Measurements from ENCODE around the gene CCR2. TPM values are rescaled to one million over a fixed set of nuclear protein-coding genes. Genes with fewer than 3 reads are reported as not detected.
"Not testable (repeated sequence)": the region's sequence is repeated elsewhere in the genome, so short reads cannot be mapped to it uniquely, and the experiment has no call there.

CCR2 gene
- total and polyA plus RNA-seq, 12 donors: 0.30 to 5.6 (median 0.80) TPM

- TF ChIP-seq POLR2A (IDR thresholded peaks at IDR 0.05): no peak
- TF ChIP-seq CTCF (IDR thresholded peaks at IDR 0.05): no peak
- Histone ChIP-seq H3K9me3 (replicated peaks in 1 of 3) (no peaks in the 10 kb centered on the region), H3K4me3 (no peak overlapping the region), H3K27ac (no peak overlapping the region), H3K36me3 (replicated peaks in 1 of 2) (no peaks in the 10 kb centered on the region), H3K27me3 (peaks cover 2% of the 10 kb centered on the region), H3K4me1 (replicated peaks in 1 of 2) (no peaks in the 10 kb centered on the region)
- intact Hi-C loops (cut with DNase I): loop anchor here in 1 of 2 donors (10.0 kb wide), 1 partner anchor 449 kb away; no protein-coding TSS in a partner anchor
- 57 to 71% (median 60%) methylated on average over 5 of the region's 5 CpGs for WGBS, 4 donors
- no peak for DNase-seq
These were observed 30.0 kb downstream of the CCR2 start for GRCh38 chr3:46383951-46384330.

- Histone ChIP-seq H3K27ac (no peak overlapping the region), H3K36me3 (replicated peaks in 1 of 2) (no peaks in the 10 kb centered on the region), H3K9me3 (replicated peaks in 1 of 3) (no peaks in the 10 kb centered on the region), H3K4me1 (replicated peaks in 1 of 2) (no peaks in the 10 kb centered on the region), H3K4me3 (no peak overlapping the region), H3K27me3 (peaks cover 6% of the 10 kb centered on the region)
- TF ChIP-seq POLR2A (IDR thresholded peaks at IDR 0.05) (no peak), CTCF (IDR thresholded peaks at IDR 0.05) (no peak)
- DNase-seq: no peak
- intact Hi-C loops (cut with DNase I): loop anchor here in 1 of 2 donors (10.0 kb wide), 1 partner anchor 451 kb away; no protein-coding TSS in a partner anchor
- 18 to 31% (median 24%) methylated on average over 4 of the region's 4 CpGs for WGBS, 4 donors
These were observed 32.3 kb downstream of the CCR2 start for GRCh38 chr3:46386205-46386604.

GRCh38 chr3:46388847-46389246, 34.9 kb downstream of the CCR2 start:
- 76 to 91% (median 85%) methylated on average over 4 of the region's 4 CpGs for WGBS, 4 donors
- not testable (repeated sequence) for H3K4me1 ChIP-seq (replicated peaks in 1 of 2); H3K36me3 ChIP-seq (replicated peaks in 1 of 2); DNase-seq; H3K4me3 ChIP-seq; H3K27me3 ChIP-seq; H3K9me3 ChIP-seq (replicated peaks in 1 of 3); H3K27ac ChIP-seq
- intact Hi-C loops (cut with DNase I): loop anchor here in 1 of 2 donors (10.0 kb wide), 1 partner anchor 454 kb away; no protein-coding TSS in a partner anchor

GRCh38 chr3:46389306-46389705, 35.4 kb downstream of the CCR2 start:
- 72 to 79% (median 75%) methylated on average over 6 of the region's 6 CpGs for WGBS, 4 donors
- no peak for TF ChIP-seq CTCF (IDR thresholded peaks at IDR 0.05)
- TF ChIP-seq POLR2A (IDR thresholded peaks at IDR 0.05): no peak
- H3K36me3 ChIP-seq (replicated peaks in 1 of 2): no peaks in the 10 kb centered on the region
- intact Hi-C loops (cut with DNase I): loop anchor here in 1 of 2 donors (10.0 kb wide), 1 partner anchor 455 kb away; no protein-coding TSS in a partner anchor
- no peak for DNase-seq
- peaks cover 8% of the 10 kb centered on the region for H3K27me3 ChIP-seq
- no peaks in the 10 kb centered on the region for H3K4me1 ChIP-seq (replicated peaks in 1 of 2)
- no peaks in the 10 kb centered on the region for H3K9me3 ChIP-seq (replicated peaks in 1 of 3)
- H3K4me3 ChIP-seq: no peak overlapping the region
- H3K27ac ChIP-seq: no peak overlapping the region

GRCh38 chr3:46391526-46391925, 37.6 kb downstream of the CCR2 start:
- H3K27ac ChIP-seq; H3K4me3 ChIP-seq; H3K36me3 ChIP-seq (replicated peaks in 1 of 2); H3K9me3 ChIP-seq (replicated peaks in 1 of 3); H3K4me1 ChIP-seq (replicated peaks in 1 of 2); DNase-seq; intact Hi-C loops (cut with DNase I); H3K27me3 ChIP-seq: not testable (repeated sequence)
- WGBS, 4 donors: 80 to 95% (median 92%) methylated on average over 5 of the region's 5 CpGs
